ENCODE measurements around the gene CMTM8.
A peak's percentile ranks its signal among the peaks of the same experiment; 100 is the strongest.

CMTM8 gene

DNA sequence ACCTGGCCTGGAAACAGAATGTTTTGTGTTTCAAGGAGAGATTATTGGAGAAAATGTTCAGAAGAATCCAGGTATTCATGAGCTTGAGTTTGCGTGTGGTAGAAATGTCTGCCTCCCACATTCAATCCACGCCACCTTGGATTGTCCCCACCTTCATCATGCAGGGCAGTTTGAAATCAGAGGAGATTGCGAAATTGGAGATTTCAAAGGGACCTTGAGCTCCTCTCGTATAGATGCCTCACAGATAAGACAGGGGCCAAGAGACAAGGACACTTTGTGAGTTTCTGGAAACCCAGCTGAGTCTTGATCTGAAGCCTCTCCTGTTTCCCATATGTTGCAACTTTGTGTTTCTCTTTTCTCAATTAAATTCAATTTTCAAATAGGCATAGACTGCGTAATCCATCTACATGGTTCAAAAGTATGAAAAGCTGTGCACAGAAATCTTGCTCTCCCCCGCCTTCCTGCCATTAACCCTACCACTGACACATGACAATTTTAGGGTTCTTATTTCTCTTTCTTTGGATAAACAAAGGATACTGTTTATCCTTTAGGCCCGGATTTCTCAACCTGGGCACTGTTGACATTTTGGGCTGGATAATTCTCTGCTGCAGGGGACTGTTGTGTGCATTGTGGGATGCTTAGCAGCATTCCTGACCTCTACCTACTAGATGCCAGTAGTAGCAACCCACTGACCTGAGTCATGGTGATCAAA lies 53.8 kb downstream of the CMTM8 start:
- no peaks in the 10 kb centered on the region for H3K9me3 ChIP-seq (ENCODE audit: insufficient read depth, low read length)
- no peak overlapping the region for H2AFZ ChIP-seq (ENCODE audit: low read depth, low read length)
- H3K36me3 ChIP-seq (replicated peaks; ENCODE audit: low read depth, low read length), result no peaks in the 10 kb centered on the region
- H3K4me2 ChIP-seq (ENCODE audit: low read length), result no peak overlapping the region
- no peak overlapping the region for H3K27ac ChIP-seq (ENCODE audit: low read length)
- H4K20me1 ChIP-seq (ENCODE audit: insufficient read depth, low read length), result no peaks in the 10 kb centered on the region
- H3K4me1 ChIP-seq (ENCODE audit: low read length), result peaks cover 10% of the 10 kb centered on the region
- TF ChIP-seq EZH2phosphoT487 (IDR thresholded peaks at IDR 0.05; ENCODE audit: low read depth), result no peak
- TF ChIP-seq, protein P1, sequence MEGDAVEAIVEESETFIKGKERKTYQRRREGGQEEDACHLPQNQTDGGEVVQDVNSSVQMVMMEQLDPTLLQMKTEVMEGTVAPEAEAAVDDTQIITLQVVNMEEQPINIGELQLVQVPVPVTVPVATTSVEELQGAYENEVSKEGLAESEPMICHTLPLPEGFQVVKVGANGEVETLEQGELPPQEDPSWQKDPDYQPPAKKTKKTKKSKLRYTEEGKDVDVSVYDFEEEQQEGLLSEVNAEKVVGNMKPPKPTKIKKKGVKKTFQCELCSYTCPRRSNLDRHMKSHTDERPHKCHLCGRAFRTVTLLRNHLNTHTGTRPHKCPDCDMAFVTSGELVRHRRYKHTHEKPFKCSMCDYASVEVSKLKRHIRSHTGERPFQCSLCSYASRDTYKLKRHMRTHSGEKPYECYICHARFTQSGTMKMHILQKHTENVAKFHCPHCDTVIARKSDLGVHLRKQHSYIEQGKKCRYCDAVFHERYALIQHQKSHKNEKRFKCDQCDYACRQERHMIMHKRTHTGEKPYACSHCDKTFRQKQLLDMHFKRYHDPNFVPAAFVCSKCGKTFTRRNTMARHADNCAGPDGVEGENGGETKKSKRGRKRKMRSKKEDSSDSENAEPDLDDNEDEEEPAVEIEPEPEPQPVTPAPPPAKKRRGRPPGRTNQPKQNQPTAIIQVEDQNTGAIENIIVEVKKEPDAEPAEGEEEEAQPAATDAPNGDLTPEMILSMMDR (IDR thresholded peaks at IDR 0.05; ENCODE audit: low read depth, low read length), result no peak
- no peak overlapping the region for H3K9ac ChIP-seq (ENCODE audit: low read length)
- no peaks in the 10 kb centered on the region for H3K79me2 ChIP-seq (ENCODE audit: low read length)
- no peaks in the 10 kb centered on the region for H3K27me3 ChIP-seq (ENCODE audit: low read depth, low read length)
- no peak overlapping the region for H3K4me3 ChIP-seq (ENCODE audit: low read length)

DNA sequence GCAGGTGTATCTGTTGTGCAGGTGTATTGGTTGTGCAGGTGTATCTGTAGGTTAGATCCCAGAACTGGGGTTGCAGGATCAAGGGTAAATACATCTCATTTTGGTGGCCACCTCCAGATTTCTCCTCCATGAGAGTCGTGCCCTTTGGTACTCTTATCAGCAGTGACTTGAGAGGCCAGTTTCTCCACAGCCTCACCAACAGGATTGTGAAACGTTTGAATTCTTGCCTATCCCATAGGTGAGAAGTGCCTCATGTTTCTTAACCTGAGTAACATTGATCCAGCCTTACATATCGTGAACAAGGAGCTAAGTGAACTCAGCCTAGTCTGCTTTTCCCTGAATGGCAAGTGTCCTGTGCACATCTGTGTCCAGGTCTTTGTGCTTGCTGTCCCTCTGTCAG lies 55.4 kb downstream of the CMTM8 start:
- no peak overlapping the region for H3K9ac ChIP-seq (ENCODE audit: low read length)
- H3K9me3 ChIP-seq (ENCODE audit: insufficient read depth, low read length), result no peaks in the 10 kb centered on the region
- no peak overlapping the region for H3K27ac ChIP-seq (ENCODE audit: low read length)
- no peak overlapping the region for H2AFZ ChIP-seq (ENCODE audit: low read depth, low read length)
- no peak for TF ChIP-seq EZH2phosphoT487 (IDR thresholded peaks at IDR 0.05; ENCODE audit: low read depth)
- TF ChIP-seq, protein P1 (IDR thresholded peaks at IDR 0.05; ENCODE audit: low read depth, low read length), result no peak
- H3K4me1 ChIP-seq (ENCODE audit: low read length), result peaks cover 7% of the 10 kb centered on the region
- no peaks in the 10 kb centered on the region for H3K36me3 ChIP-seq (replicated peaks; ENCODE audit: low read depth, low read length)
- H3K4me3 ChIP-seq (ENCODE audit: low read length), result no peak overlapping the region
- H3K27me3 ChIP-seq (ENCODE audit: low read depth, low read length), result no peaks in the 10 kb centered on the region
- no peaks in the 10 kb centered on the region for H4K20me1 ChIP-seq (ENCODE audit: insufficient read depth, low read length)
- no peaks in the 10 kb centered on the region for H3K79me2 ChIP-seq (ENCODE audit: low read length)
- no peak overlapping the region for H3K4me2 ChIP-seq (ENCODE audit: low read length)

DNA sequence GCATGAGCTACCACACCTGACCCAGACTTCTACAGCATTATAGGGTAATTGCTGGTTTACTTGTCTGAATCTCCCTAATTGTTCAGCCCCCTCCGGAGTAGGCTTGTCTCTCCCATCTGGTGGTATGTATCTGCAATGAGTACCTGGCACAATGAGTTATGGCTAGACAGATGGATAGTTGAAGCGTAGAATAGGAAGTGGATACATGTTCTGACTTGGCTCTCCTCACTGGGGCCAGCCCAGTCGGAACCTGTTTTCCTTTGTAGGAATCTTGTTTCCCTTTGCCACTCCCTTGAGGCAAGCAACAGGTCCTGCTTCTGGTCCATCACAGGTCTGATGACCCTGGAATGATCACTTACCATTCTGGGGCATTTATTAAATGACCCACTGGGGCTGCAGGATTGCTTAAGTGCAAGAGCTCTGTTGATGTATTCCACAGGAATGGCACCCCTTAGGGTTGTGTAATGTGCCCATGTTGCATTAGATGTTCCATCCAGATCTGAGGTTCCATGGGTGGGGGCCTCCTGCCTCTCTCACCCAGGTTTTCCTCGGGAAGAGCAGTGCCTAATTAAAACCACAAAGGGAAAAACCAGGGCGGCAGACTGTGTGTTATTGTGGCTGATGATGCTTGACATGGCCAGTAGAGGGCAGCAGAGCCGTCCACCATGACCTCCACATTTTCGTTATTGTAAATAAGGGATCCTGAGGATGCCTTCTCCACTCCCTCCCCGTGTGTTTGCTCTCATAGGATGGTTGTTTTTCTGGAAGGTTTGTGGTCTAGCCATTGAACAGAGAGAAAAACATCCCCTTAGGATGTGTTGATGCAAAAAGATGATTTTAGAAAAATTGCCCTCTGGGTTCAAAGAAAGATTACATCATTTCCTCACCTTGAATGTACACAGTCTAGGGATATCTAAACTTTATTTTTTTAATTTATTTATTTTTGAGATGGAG lies 58.0 kb downstream of the CMTM8 start:
- TF ChIP-seq, protein P1 (IDR thresholded peaks at IDR 0.05; ENCODE audit: low read depth, low read length), result peak; percentile 94
- no peak for TF ChIP-seq EZH2phosphoT487 (IDR thresholded peaks at IDR 0.05; ENCODE audit: low read depth)
- peaks cover 6% of the 10 kb centered on the region for H3K4me1 ChIP-seq (ENCODE audit: low read length)
- H3K4me2 ChIP-seq (ENCODE audit: low read length), result peak overlapping the region; percentile 46
- no peaks in the 10 kb centered on the region for H3K27me3 ChIP-seq (ENCODE audit: low read depth, low read length)
- no peaks in the 10 kb centered on the region for H3K36me3 ChIP-seq (replicated peaks; ENCODE audit: low read depth, low read length)
- 0 out of 2 replicates have a peak overlapping the region, but pooled peaks have one; percentile 4 for H3K4me3 ChIP-seq (ENCODE audit: low read length)
- H2AFZ ChIP-seq (ENCODE audit: low read depth, low read length), result no peak overlapping the region
- no peaks in the 10 kb centered on the region for H4K20me1 ChIP-seq (ENCODE audit: insufficient read depth, low read length)
- no peak overlapping the region for H3K27ac ChIP-seq (ENCODE audit: low read length)
- H3K9me3 ChIP-seq (ENCODE audit: insufficient read depth, low read length), result no peaks in the 10 kb centered on the region
- no peaks in the 10 kb centered on the region for H3K79me2 ChIP-seq (ENCODE audit: low read length)
- H3K9ac ChIP-seq (ENCODE audit: low read length), result no peak overlapping the region

GRCh38 chr3:32297366-32297765 lies 58.9 kb downstream of the CMTM8 start:
- H3K79me2 ChIP-seq (ENCODE audit: low read length), result no peaks in the 10 kb centered on the region
- H3K36me3 ChIP-seq (replicated peaks; ENCODE audit: low read depth, low read length), result no peaks in the 10 kb centered on the region
- no peak overlapping the region for H3K9ac ChIP-seq (ENCODE audit: low read length)
- H3K27ac ChIP-seq (ENCODE audit: low read length), result no peak overlapping the region
- peaks cover 6% of the 10 kb centered on the region for H3K4me1 ChIP-seq (ENCODE audit: low read length)
- H4K20me1 ChIP-seq (ENCODE audit: insufficient read depth, low read length), result no peaks in the 10 kb centered on the region
- H3K4me3 ChIP-seq (ENCODE audit: low read length), result no peak overlapping the region
- no peaks in the 10 kb centered on the region for H3K27me3 ChIP-seq (ENCODE audit: low read depth, low read length)
- no peak overlapping the region for H2AFZ ChIP-seq (ENCODE audit: low read depth, low read length)
- H3K9me3 ChIP-seq (ENCODE audit: insufficient read depth, low read length), result no peaks in the 10 kb centered on the region
- no peak overlapping the region for H3K4me2 ChIP-seq (ENCODE audit: low read length)
- TF ChIP-seq, protein P1 (IDR thresholded peaks at IDR 0.05; ENCODE audit: low read depth, low read length), result no peak
- no peak for TF ChIP-seq EZH2phosphoT487 (IDR thresholded peaks at IDR 0.05; ENCODE audit: low read depth)

All from OCI-LY3 (cell line).